DND-41 (cell line): ENCODE measurements around the gene KCNH1.

ENCODE experiments used
- EZH2 ChIP-seq: IDR thresholded peaks from 3 replicates; pipeline ENCODE4 v1.6.1; 2012; ENCODE audit warnings: borderline replicate concordance, low read depth, mild to moderate bottlenecking, moderate library complexity, low read length, inconsistent platforms; ENCODE audit not compliant: severe bottlenecking
- TF ChIP-seq, protein P1 (sequence below): IDR thresholded peaks from 2 replicates; pipeline ENCODE4 v1.5.1; 2012; ENCODE audit warnings: borderline replicate concordance, low read length, moderate library complexity, mild to moderate bottlenecking; ENCODE audit not compliant: poor library complexity, severe bottlenecking; ENCODE audit errors: extremely low read depth

DNA sequence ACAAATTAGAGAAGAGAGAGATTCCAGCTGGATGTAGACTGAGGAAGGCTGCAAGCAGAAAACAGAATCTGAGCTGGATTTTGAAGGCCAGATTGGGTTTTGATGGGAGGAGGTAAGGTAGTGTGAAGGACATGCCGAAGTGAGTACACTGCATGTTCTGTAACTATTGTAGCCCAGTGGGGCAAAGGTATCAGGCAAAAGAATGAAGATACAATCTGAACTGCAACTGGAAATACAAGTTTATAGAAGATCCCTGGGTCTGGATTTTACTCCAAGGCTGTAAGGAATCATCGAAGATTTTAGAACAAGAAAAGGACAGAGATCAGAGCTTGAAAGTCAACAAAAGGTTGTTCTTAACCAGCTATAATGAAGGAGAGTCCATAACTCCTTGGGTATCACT, 382.0 kb downstream of the KCNH1 start:
- TF ChIP-seq, protein P1, sequence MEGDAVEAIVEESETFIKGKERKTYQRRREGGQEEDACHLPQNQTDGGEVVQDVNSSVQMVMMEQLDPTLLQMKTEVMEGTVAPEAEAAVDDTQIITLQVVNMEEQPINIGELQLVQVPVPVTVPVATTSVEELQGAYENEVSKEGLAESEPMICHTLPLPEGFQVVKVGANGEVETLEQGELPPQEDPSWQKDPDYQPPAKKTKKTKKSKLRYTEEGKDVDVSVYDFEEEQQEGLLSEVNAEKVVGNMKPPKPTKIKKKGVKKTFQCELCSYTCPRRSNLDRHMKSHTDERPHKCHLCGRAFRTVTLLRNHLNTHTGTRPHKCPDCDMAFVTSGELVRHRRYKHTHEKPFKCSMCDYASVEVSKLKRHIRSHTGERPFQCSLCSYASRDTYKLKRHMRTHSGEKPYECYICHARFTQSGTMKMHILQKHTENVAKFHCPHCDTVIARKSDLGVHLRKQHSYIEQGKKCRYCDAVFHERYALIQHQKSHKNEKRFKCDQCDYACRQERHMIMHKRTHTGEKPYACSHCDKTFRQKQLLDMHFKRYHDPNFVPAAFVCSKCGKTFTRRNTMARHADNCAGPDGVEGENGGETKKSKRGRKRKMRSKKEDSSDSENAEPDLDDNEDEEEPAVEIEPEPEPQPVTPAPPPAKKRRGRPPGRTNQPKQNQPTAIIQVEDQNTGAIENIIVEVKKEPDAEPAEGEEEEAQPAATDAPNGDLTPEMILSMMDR, result no peak
- TF ChIP-seq EZH2, result no peak
